DND-41 (cell line): ENCODE results near the gene PERP.

Experiments used
- EZH2 ChIP-seq: IDR thresholded peaks from 3 replicates; pipeline ENCODE4 v1.6.1; 2012; ENCODE audit warnings: borderline replicate concordance, low read depth, mild to moderate bottlenecking, moderate library complexity, low read length, inconsistent platforms; ENCODE audit not compliant: severe bottlenecking
- TF ChIP-seq, protein P1 (sequence below): IDR thresholded peaks from 2 replicates; pipeline ENCODE4 v1.5.1; 2012; ENCODE audit warnings: borderline replicate concordance, low read length, moderate library complexity, mild to moderate bottlenecking; ENCODE audit not compliant: poor library complexity, severe bottlenecking; ENCODE audit errors: extremely low read depth

GRCh38 chr6:138145402-138145801 is 38.2 kb upstream of the PERP start:
- TF ChIP-seq, protein P1, sequence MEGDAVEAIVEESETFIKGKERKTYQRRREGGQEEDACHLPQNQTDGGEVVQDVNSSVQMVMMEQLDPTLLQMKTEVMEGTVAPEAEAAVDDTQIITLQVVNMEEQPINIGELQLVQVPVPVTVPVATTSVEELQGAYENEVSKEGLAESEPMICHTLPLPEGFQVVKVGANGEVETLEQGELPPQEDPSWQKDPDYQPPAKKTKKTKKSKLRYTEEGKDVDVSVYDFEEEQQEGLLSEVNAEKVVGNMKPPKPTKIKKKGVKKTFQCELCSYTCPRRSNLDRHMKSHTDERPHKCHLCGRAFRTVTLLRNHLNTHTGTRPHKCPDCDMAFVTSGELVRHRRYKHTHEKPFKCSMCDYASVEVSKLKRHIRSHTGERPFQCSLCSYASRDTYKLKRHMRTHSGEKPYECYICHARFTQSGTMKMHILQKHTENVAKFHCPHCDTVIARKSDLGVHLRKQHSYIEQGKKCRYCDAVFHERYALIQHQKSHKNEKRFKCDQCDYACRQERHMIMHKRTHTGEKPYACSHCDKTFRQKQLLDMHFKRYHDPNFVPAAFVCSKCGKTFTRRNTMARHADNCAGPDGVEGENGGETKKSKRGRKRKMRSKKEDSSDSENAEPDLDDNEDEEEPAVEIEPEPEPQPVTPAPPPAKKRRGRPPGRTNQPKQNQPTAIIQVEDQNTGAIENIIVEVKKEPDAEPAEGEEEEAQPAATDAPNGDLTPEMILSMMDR: no peak
- TF ChIP-seq EZH2: no peak
